Endothelial cell (in vitro differentiated cells): ENCODE data around the gene SEZ6. TPM values are rescaled to one million over a fixed set of nuclear protein-coding genes. Genes with fewer than 3 reads are reported as not detected.

Experiments used
- DNase-seq: peaks from one replicate; pipeline ENCODE4 v3.0.0; 2021; ENCODE audit warnings: low spot score
- H3K27ac Mint-ChIP-seq: one replicate; pipeline ENCODE4 v1.8.0; 2021; ENCODE audit warnings: mixed read lengths, inconsistent platforms; ENCODE audit not compliant: unreplicated experiment
- H3K27me3 Mint-ChIP-seq: one replicate; pipeline ENCODE4 v1.8.0; 2021; ENCODE audit warnings: mild to moderate bottlenecking, moderate library complexity, mixed read lengths, inconsistent platforms; ENCODE audit not compliant: unreplicated experiment
- H3K36me3 Mint-ChIP-seq: one replicate; pipeline ENCODE4 v1.8.0; 2021; ENCODE audit warnings: mild to moderate bottlenecking, low read depth, mixed read lengths, inconsistent platforms; ENCODE audit not compliant: unreplicated experiment
- H3K4me1 Mint-ChIP-seq: one replicate; pipeline ENCODE4 v1.8.0; 2021; ENCODE audit warnings: mild to moderate bottlenecking, mixed read lengths, inconsistent platforms; ENCODE audit not compliant: unreplicated experiment
- H3K4me3 Mint-ChIP-seq: one replicate; pipeline ENCODE4 v1.8.0; 2021; ENCODE audit warnings: mild to moderate bottlenecking, mixed read lengths, inconsistent platforms; ENCODE audit not compliant: unreplicated experiment
- H3K9me3 Mint-ChIP-seq: one replicate; pipeline ENCODE4 v1.8.0; 2021; ENCODE audit warnings: mixed read lengths, inconsistent platforms; ENCODE audit not compliant: unreplicated experiment
- total RNA-seq: library from RNA; stranded (reverse); fragmentation: NEBNext Ultra II Directional; extraction: Animal tissue kit (Norgen Biotek cat#: 25700); gene quantifications from one replicate; pipeline ENCODE4 v1.2.1, GENCODE V29; 2021; ENCODE audit not compliant: unreplicated experiment
- TF ChIP-seq, protein P1 (sequence below): fragments of 200-600 bp; sonication (generic); IDR thresholded peaks from one replicate; pipeline ENCODE4 v1.5.0; 2021; ENCODE audit warnings: antibody characterized with exemption; ENCODE audit not compliant: unreplicated experiment

SEZ6 gene
- total RNA-seq, 1 donor from 2014 or later: 0.10 TPM

DNA sequence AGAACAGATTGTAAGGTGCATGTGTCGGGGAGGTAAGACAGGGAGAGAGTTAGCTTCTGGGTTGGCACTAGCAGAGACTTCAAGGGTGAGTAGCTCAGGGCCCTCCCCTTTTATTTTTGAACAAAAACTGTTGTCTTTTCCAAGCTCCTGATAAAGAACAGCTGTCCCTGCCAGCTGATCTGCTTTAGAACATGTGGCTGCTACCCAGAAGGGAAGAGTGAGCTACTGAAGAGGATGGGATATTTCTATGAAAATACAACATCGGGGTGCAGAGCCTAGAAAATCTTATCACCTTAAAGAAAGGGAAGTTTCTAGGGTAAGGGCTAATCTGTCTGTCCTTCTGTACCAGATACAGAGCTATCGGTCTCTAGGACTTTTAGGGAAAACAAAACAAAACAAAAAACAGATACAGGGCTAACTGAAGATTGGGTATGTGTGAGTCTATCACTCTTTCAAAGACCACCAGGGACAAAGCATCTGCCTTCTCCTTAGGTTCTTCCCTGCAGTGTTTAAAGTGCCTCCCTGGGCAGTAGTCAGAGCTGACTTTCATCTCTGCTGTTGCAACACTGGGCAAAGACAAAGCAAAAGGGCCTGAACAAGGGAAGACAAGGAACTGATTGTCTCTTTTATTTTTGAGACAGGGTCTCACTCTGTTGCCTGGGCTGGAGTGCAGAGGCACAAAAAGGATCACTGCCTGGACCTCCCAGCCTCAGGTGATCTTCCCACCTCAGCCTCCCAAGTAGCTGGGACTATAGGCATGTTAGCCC lies 97.9 kb downstream of the SEZ6 start:
- no peaks in the 10 kb centered on the region for H3K9me3 Mint-ChIP-seq
- peaks cover 14% of the 10 kb centered on the region for H3K27me3 Mint-ChIP-seq
- TF ChIP-seq, protein P1, sequence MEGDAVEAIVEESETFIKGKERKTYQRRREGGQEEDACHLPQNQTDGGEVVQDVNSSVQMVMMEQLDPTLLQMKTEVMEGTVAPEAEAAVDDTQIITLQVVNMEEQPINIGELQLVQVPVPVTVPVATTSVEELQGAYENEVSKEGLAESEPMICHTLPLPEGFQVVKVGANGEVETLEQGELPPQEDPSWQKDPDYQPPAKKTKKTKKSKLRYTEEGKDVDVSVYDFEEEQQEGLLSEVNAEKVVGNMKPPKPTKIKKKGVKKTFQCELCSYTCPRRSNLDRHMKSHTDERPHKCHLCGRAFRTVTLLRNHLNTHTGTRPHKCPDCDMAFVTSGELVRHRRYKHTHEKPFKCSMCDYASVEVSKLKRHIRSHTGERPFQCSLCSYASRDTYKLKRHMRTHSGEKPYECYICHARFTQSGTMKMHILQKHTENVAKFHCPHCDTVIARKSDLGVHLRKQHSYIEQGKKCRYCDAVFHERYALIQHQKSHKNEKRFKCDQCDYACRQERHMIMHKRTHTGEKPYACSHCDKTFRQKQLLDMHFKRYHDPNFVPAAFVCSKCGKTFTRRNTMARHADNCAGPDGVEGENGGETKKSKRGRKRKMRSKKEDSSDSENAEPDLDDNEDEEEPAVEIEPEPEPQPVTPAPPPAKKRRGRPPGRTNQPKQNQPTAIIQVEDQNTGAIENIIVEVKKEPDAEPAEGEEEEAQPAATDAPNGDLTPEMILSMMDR: no peak
- no peak for DNase-seq
- peaks cover 64% of the 10 kb centered on the region for H3K36me3 Mint-ChIP-seq
- H3K27ac Mint-ChIP-seq: no peak overlapping the region
- H3K4me1 Mint-ChIP-seq: peaks cover 6% of the 10 kb centered on the region
- H3K4me3 Mint-ChIP-seq: no peak overlapping the region

DNA sequence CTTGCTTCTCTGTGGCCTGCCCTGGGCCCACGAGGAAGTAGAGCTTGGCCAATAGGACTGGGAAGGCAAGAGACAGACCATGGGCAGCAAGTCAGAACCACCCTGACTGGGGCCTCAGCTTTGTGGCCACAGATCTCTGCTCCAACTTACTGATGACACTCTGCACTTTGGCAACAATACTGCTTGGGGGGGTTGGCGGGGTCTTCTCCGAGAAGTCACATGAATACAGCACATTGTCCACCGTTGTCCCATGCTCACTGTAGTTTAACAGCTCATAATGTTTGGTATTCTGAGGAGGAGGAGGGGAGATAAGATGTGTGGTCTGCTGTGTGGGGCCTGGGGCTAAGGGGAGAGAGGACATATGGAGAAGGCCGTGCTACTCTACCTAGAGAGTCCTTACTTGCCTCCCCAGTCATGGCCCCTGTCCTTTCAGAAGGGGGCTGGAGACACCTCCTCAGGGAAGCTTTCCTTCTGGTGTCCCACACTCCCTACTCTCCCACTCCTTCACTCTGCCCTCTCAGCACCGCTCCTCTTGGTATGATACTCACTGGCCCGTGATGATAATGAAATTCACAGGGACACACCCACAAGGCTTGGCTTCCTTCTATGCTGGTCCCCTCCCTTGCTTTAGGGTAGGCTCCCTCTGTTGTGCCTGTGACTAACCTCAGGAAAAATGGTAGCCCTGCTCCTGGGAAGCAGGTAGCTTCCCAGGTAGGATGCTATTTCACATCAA lies 99.0 kb downstream of the SEZ6 start:
- Mint-ChIP-seq H3K4me3 (peak overlapping the region; percentile 42), H3K4me1 (peaks cover 10% of the 10 kb centered on the region), H3K27me3 (peaks cover 14% of the 10 kb centered on the region), H3K27ac (no peak overlapping the region), H3K9me3 (no peaks in the 10 kb centered on the region), H3K36me3 (peaks cover 55% of the 10 kb centered on the region)
- TF ChIP-seq, protein P1: no peak
- DNase-seq: no peak

DNA sequence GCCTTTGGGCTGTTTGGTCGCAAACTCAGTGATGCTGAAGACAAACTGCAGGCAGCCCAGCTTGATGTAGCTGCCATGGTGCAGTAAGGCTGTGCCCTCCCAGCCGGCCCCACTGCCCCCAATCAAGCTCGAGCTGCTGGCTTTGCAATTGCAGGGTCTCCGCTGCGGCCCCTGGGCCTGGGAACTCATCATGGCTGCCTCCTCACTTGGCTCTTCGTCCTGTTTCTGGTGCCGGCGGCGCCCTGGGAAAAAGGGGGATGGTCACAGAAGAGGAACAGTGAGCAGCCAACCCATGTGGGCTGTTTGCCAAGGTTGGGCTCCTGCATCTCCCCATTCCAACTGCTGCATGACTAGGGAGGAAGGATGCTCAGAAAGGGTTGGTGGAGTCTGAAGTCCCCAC lies 99.6 kb downstream of the SEZ6 start:
- peak overlapping the region; percentile 42 for H3K4me3 Mint-ChIP-seq
- TF ChIP-seq, protein P1: no peak
- no peak overlapping the region for H3K27ac Mint-ChIP-seq
- H3K27me3 Mint-ChIP-seq: peaks cover 14% of the 10 kb centered on the region
- H3K9me3 Mint-ChIP-seq: no peaks in the 10 kb centered on the region
- H3K4me1 Mint-ChIP-seq: peaks cover 14% of the 10 kb centered on the region
- peaks cover 54% of the 10 kb centered on the region for H3K36me3 Mint-ChIP-seq
- DNase-seq: no peak

Other genes with a start within 250 kb of the SEZ6 start
- gene FAM222B, start 163.2 kb downstream of the SEZ6 start, total RNA-seq: 69.9 TPM
- gene ERAL1, start 151.0 kb downstream of the SEZ6 start, total RNA-seq: 61.1 TPM
- 156 TPM for gene FLOT2, start 108.3 kb downstream of the SEZ6 start, total RNA-seq
- 8.2 TPM for gene DHRS13, start 103.0 kb downstream of the SEZ6 start, total RNA-seq
- gene PHF12, start 54.5 kb downstream of the SEZ6 start, total RNA-seq: 56.1 TPM
- 3.3 TPM for gene PIPOX, start 37.1 kb upstream of the SEZ6 start, total RNA-seq
- gene MYO18A, start 174.4 kb upstream of the SEZ6 start, total RNA-seq: 79.9 TPM
- not detected for gene CRYBA1, start 240.8 kb upstream of the SEZ6 start, total RNA-seq